HG03575 (cell line): ENCODE measurements around the gene SEPTIN12.
"Not testable (repeated sequence)": the region's sequence is repeated elsewhere in the genome, so short reads cannot be mapped to it uniquely, and the experiment has no call there.

ENCODE experiments used
- ATAC-seq: cut with Tn5 transposase; IDR thresholded peaks from one replicate; pipeline ENCODE4 v1.9.1; 2021; ENCODE audit not compliant: unreplicated experiment, insufficient number of reproducible peaks, low FRiP score; ENCODE audit errors: extremely low read depth

Gene SEPTIN12

DNA sequence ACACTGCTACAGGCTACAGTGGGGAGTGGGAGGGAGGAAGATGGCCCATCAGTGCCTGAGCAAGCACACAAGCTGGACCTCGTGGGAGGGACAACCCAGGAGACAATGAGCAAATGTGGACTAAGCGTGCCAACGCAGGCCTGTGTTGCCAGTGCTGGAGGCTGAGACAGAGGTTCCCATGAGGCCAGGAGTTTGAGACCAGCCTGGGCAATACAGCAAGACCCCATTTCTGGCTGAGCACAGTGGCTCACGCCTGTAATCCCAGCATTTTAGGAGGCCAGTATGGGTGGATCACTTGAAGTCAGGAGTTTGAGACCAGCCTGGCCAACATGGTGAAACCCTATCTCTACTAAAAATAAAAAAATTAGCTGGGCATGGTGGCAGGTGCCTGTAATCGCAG, 49.8 kb downstream of the SEPTIN12 start:
- ATAC-seq: not testable (repeated sequence)

DNA sequence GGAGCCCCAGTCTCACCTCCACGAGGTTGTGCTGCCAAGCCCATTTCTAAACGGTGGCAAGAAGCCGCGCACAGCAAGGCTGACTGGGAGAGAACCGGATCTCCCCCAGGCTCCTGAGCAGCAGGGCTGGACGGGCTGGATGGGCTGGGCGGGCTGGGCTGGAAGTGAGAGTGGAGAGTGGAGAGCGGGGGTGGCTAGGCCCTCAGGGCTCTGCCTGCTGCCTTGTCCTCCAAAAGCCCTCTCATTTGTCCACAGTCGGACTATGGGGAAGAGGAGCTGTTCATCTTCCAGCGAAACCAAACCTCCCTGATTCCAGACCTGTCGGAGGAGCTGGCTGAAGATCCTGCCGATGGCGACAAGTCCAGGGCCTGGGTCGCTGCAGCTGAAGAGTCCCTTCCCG, 50.6 kb downstream of the SEPTIN12 start:
- ATAC-seq: no peak

DNA sequence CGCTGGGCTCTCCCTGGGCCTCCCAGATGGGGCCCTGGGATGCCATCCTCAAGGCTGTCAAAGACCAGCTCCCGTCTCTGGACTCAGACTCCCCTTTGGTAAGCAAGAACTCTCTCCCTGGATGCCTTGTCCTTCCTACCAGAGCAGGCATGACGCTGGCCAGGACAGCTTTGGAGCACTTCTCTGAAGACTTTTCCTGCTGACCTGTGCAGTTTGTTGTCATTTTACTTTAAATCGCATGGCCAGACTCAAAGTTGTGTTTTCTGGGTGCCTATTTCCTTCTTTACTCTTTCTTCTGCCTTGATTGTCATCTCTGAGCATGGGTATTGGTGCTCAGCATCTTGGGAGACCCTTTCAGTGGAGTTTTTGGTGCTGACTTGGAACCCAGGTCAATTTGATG, 51.6 kb downstream of the SEPTIN12 start:
- no peak for ATAC-seq

DNA sequence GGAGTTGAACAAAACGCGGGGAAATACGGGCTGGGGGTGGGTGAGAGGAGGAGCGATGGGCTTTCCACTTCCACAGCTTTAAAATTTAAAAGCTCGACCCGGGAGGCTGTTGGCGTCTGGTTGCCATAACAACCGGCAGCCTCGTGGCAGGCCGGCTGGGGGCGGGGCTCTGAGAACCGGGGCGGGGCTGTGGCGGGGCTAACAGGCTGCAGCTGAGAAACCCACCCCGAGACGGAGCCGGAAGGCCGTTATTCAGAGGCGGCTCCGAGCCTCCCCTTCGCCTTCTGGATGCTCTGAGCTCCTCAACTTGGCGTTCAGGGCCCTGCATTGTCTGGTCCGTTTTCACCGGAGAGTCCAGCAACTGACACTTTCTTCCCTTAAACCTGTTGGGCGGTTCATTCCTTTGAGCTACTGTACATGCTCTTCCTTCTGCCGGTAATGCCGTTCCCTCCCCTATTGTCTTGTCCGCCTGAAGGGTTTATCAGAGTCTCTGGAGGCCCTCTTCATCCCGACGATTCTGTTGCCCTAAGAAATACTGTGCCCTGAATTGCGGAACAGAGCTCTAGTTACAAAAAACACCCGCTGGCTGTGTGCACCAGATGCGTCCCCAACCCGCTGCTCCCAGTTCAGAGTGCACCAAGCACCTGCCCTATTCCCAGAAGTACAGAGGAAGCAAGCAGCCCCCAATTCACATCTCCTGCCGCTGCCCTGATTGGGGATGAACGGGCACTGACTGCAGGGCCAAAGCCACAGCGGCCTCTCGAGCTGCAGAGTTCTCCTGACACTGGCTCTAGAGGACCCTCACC, 53.2 kb downstream of the SEPTIN12 start:
- ATAC-seq: no peak

DNA sequence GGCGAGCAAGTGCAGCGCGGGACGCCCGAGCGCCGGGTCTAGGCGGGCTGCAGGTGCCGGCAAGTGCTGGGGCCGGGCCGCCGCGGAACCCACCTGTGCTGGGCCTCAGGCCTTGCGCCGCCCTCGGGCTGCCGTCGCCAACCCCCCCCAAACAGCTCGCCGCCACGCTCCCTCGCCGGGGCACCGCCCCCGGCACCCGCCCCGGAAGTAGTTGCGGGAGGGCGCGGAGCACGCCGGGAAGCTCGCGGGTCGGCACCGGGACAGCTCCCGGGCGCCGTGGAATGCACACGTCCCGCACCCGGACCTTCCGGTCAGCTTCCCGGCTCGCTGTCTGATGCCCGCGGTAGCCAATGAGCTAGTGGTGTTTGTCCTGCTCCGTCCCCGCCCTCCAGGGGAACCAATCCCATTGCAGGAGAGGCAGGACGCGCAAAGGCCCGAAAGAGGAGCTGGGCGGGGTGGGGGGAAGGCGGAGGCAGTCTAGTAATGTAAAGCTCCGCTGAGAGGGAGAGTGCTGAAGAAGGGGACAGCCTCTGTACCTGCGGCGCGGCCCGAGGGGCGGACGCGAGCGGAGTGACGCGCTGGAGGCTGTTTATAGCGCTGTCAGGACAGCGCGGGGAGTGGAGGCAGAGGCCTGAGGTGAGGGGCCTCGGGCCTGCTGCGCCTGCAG, 53.9 kb downstream of the SEPTIN12 start, which contains the start of the genes ANKS3 and DNAAF8:
Gene ANKS3 (minus strand): TSS at position 209 of the 667 bp plus-strand sequence. CDS start 4,122 bp downstream, outside the sequence.
Gene DNAAF8 (plus strand): TSS at position 475 of the 667 bp plus-strand sequence. CDS start 1,978 bp downstream, outside the sequence.
- peak; percentile 53 for ATAC-seq

DNA sequence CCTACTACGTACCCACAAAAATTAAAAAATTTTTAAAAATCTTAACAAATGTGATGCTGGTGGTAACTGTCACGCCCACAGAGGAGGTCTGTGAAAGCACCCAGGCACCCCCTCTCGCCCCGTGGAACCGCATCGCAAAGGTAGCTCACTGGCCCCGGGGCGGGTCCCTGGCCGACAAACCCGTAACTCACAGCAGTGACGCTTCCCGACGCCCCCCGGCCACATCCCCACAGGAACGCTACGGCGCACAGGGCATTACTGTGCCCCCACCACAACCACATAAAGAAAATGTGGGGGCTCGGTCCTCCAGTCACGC, 54.4 kb downstream of the SEPTIN12 start:
- ATAC-seq: no peak

DNA sequence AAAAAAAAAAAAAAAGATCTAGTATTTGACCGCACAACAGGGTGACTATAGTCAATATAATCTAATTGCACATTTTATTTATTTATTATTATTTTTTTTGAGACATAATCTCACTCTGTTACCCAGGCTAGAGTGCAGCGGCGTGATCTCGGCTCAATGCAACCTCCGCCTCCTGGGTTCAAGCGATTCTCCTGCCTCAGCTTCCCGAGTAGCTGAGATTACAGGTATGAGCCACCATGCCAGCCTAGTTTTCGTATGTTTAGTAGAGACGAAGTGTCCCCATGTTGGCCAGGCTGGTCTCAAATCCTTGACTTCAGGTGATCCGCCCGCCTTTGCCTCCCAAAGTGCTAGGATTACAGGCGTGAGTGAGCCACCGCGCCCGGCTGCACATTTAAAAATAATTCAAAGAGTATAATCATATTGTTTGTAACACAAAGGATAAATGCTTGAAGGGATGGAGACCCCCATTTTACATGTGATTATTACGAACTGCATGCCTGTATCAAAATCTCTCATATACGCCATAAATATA, 54.9 kb downstream of the SEPTIN12 start:
- no peak for ATAC-seq

DNA sequence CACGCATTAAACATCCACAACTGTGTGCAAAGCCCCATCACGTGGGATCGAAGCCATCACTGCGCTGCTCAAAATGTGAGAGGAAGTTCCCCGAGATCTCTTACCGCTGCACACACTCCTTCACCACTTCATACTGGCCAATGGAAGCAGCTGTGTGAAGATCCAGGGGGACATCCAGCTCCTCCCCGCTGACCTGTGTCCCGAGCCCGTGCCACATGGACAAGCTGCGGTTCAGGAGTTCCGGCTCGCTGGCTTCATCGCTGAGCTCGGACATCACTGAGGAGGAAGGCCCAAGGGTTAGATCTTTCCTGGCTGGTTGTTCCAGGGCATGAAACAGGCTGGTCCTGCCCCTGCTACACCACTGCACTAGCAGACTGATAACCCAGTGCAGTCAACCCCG, 58.3 kb downstream of the SEPTIN12 start:
- ATAC-seq: no peak

DNA sequence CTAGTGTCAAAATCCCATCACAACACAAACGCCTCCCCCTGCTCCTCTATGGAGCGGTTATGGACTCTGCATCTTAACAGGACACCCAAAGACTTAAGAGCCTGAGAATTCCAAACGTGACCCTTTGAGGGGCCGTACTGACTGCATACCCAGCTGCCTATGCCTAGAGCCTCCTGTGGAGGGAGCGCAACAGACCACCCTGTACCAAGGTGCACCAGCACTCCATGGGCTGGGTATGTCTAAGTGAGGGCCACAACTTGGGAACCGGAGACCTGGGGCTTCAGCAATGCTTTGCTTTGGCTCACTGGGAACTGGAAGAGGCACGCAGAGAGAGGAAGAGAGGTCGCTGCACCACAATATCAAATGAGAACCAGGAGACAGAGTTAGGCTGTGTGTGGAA, 59.5 kb downstream of the SEPTIN12 start:
- ATAC-seq: no peak
